ENCODE results near the gene DLG2.
"Not testable (repeated sequence)": the region's sequence is repeated elsewhere in the genome, so short reads cannot be mapped to it uniquely, and the experiment has no call there.

Gene DLG2

DNA sequence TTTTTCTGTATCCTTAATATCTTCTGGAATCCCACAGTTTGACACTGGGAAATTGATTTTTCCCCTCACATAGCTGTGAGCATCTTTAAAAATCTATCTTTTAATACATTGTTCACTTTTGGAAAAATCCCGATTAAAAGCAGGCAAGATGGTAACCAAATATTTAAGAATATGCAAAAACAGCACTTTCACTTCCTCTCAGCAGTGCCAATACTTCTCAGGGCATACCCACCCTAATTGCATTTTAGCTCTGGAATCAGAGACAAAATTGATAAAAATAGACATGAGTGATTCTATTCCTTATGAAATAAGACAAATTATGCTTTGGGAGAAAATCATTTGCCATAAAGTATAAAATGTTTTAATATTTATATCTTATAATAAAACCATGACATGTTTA, 2172.5 kb downstream of the DLG2 start:
- DNase-seq = no peak

DNA sequence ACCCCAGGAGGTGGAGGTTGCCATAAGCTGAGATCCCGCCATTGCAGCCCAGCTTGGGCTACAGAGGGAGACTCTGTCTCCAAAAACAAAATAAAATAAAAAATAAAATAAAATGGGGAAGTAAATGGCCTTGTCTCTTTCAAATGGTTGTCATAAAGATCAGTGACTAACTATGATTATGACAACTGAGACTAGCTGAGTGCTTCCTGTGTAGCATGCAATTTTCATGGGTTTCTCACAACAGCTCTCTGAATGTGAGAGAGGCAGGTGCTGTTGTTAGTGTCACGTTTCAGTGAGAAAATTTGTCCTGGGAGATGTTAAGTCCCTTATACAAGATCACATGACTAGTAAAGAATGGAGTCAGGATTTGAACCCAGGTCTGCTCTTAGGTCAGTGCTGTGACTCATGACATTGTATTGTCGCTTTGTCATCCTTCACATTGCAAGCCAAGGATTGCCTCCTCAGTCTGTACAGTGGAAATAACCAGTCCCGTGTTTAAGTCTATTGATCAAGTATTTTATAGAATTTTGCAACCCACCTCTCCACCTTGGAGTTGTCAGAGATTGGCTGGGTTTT, 2177.7 kb downstream of the DLG2 start:
- DNase-seq = no peak

DNA sequence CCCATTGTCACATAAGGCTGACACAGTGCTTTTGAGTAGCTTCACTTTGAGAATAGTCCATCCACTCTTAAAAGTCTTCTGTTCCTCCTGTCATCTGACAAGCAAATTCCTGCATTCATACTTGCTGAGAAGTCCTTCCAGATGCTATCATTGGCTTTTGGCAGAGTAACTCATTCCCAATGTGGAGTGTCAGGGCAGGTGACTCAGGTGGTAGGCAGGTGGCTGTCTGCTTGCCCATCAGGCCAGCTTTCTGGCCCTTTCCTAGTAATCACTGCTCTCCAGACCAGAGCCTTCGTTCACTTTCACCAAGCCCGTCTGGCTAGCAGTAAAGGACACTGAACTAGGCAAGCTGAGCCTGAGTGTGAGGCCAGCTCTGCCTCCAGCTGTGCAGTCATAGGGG, 2178.5 kb downstream of the DLG2 start:
- no peak for DNase-seq

DNA sequence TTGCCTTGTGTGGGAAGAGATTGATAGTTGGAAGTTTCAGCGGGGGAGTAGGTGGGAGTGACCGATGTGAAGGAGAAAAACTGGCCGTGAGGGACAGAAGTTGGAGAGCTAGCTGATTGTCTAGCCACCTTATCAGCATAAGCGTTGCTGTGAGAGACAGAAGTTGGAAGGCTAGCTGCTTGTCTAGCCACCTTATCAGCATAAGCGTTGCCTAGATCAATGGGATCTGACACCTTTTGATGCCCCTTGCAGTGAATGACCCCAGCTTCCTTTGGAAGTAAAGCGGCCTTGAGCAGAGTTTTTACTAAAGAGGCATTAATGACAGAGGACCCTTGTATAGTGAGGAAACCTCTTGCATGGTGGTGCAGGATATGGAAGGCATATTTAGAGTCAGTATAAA, 2183.3 kb downstream of the DLG2 start:
- DNase-seq = not testable (repeated sequence)

DNA sequence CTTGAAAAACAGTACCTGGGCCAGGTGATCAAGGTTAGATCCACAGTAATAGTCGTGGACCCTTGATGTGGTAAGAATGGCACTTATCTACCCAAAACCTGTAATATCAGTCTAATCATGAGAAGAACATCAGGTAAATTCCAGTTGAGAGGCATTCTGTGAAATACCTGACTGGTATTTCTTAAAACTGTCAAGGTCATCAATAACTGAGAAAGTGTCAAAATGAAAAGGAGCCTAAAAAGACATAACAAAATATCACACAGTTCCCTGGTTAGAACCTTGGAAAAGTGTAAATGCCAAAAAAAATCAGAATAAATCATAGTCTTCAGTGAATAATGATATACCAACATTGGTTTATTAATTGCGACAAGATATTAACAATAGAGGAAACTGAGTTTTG, 2185.5 kb downstream of the DLG2 start:
- DNase-seq = no peak

DNA sequence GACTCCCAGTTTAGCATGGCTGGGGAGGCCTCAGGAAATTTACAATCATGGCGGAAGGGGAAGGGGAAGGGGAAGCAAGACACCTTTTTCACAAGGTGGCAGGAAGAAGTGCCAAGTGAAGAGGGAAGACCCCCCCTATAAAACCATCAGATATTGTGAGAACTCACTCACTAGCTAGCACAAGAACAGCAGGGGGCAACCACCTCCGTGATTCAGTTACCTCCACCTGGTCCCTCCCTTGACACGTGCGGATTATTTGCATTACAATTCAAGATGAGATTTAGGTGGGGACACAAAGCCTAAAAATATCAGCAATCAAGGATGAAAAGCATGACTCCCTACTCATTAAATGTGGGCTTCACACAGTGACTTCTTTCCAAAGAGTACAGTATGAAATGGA, 2186.0 kb downstream of the DLG2 start:
- DNase-seq = no peak

DNA sequence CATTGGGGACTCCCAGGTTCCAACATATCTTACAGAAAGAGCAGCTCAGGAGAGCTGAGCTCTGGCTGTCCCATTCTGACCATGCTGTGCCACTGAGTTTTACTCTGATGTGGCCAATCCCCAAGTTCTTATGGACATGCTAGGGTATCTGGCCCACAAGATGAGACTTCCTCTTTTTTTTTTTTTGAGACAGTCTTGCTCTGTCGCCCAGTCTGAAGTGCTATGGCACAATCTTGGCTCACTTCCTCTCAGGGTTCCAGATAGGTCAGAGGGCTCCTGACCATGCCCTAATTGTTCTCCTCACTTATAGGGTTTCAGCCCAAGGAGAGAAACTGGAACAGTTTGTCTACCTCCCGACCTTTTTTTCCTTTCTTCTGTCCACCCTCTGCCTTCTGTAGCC, 2188.7 kb downstream of the DLG2 start:
- no peak for DNase-seq

DNA sequence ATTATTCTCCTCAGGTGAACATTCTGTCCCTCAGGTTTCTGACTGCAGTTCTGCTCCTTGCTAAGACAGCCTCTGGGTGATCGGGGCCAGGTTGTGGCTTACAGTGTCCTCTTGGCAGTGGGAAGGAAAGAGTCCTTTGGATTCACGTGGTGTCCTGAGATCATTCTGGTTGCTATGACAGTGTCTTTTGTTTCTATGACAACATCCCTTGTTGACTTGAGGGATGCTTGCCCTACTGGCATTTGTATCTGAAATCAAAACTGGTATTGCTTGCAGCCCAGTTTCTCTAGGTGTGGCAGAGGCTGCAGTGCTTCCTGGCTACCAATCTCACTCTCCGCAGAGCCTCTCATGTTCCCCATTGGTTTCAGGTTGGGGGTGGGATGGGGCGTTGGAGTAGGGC, 2189.2 kb downstream of the DLG2 start:
- DNase-seq = no peak

DNA sequence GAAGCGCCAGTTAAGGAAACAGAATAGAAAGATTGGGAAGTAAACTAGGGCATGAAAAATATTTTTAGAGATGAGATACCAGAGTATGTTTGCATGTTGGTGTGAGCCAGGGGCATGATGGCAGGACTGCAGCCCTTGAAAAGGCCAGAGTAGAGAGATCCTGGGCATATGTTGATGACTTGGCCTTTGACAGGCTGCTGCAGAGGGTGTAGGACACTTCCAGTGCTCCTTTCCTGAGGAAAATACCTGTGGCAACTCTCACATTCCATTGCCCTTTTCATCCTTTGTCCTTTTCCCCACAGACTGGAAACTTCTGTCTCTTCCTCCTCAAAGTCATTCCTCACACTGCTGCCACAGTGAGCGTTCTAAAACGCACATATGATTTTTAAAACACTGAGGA, 2190.3 kb downstream of the DLG2 start:
- DNase-seq = no peak

DNA sequence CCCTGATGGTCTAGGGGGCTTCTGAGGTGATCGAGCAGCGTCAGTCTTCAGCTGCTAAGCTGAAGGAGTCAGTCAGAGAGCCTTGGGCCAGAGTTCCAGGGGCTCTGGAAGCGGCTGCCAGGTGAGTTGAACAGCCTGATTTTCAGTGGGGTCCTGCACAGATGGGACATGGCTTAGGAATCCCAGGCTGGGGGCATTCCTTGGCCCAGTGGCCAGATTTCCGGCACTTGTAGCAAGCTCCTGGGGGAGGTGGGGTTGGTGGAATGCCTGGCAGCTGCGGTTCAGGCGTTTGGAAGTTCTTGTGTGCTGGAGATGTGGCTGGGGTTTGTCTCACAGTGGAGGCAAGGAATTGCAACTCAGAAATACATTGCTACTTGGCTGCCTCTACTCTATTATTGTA, 2192.3 kb downstream of the DLG2 start:
- not testable (repeated sequence) for DNase-seq

DNA sequence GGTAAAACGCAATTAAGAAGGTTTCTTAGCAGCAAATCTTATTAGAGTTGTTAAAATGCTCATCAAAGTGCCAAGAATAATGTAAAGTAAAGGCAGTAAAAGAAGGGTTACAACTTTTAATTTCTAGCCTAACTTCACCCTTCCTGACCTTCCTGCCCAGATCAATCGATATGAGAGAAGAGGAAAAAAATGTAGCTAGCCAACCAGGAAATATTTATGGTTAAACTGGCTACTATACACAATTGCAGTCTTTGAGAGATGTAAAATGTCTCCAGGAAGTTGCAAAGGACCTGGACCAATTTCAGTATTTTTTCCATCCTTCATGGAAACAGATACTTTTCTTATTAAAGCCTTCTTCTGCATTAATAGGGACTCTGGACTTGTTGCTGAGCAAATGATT, 2199.2 kb downstream of the DLG2 start:
- DNase-seq = no peak

DNA sequence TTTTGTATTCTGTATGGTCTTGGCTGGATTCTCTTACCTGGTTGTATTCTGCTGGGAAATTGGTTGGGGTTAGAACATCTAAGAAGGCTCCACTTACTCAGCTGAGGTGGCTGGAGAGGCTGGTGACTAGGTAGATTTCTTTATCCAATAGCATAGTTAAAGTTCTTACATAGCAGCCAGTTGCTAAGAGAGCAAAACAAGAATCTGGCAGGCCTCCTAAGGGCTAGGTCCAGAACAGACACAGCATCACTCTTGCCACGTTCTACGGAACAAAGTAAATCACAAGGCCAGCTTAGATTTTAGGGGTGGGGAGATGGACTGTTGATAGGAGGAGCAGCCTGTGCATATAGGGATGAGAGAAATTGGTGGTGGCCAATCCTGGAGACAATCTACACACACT, 2199.6 kb downstream of the DLG2 start:
- DNase-seq = no peak

DNA sequence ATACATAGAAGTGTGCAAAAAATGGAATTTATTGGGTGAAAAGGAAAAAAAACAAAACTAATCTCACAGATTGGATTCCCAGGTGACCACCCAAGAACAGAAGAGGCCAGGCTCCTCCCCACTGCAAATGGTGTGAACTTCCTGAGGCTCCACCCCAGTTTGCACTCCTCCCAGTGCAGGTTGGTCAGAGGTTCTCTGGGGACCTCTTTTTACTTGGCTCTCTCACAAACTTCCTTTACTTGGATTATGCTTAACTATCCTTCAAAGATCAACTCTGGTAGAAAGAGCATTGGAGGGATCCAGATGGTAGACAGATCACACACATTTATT, 2202.0 kb downstream of the DLG2 start:
- DNase-seq = no peak

DNA sequence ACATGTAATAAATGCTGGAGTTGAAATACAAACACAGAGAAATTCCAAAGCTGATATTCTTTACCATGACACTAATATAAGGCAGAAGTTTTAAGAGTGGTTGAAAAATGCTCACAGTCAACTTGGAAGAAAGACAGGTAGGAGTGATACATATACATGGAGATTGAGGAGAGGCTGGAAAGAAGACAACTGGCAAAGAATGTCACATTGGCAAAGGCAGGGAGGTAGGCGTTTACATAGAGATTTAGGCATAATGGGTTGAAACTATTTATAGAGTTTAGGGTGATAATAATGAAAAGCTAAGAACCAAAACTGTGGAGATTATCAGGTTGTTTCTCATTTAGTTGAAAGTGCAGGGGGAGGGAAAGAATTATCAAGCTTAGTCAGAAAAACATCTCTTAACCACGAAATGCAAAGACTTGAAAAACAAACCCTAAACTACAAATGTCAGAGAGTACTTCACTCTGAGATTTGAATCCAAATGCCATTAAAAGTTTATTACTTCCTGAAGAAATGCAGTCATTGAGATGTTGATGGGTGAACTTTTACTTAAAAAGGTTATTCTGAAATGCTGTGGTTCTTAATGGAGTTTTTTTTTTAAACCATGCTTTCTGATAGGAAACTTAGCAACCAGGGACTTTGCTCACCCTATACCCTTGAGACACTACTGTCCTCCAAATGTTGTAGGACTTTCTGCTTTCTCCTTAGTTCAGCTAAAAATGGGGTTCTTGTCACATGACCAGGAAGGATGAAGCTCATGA, 2202.6 kb downstream of the DLG2 start:
- DNase-seq = no peak

DNA sequence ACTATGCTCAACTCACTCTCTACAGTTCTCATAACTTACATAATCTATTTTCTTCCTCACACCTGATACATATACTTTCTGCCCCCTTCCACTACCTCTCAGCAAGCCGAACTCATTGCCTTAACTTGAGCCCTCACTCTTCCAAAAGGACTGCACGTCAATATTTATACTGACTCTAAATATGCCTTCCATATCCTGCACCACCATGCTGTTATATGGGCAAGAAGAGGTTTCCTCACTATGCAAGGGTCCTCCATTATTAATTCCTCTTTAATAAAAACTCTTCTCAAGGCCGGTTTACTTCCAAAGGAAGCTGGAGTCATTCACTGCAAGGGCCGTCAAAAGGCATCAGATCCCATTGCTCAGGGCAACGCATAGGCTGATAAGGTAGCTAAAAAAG, 2204.5 kb downstream of the DLG2 start:
- DNase-seq = not testable (repeated sequence)

DNA sequence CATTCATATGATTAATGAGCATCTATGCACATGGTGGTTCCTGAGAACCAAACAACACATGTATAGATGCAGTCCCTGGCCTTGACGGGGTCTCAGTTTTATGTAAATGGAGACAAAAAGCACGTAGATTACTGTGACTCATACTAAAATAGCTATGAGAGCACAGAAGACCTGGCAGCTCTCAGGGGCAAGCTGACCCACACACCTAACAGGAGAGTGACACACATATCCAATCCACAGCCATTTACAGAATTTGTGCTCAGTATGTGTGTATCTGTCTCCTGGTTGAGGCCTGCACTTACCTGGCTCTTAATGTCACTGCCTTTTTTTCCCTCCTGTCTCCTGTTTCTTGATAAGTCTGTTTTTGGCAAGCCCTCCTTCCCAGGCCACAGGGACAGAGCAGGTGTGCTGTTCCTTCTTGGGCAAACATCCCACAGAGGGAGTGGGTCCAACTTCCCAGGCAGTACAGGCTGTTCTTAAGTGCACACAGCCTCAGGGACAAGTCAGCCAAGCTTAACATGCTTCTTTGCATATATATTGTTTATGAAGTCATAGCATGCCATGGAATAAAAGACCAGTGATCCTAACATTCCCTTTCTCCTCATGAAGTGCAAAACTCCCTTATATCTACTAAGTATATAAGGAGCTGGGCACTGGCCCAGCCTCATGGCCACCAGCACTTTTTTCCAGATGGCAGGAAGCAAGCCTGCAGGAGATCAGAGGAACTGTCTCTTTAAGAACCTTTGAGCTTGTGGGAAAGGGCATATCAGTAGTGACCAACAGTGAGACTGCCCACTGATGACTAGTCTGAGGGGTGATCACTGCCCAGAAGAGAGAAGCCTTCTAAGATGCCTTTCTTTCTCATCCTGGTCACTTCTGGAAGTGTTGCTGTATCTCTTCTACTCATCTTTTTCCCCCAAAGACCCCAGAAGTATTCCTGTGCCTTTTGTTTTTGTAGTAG, 2216.3 kb downstream of the DLG2 start:
- DNase-seq = no peak

DNA sequence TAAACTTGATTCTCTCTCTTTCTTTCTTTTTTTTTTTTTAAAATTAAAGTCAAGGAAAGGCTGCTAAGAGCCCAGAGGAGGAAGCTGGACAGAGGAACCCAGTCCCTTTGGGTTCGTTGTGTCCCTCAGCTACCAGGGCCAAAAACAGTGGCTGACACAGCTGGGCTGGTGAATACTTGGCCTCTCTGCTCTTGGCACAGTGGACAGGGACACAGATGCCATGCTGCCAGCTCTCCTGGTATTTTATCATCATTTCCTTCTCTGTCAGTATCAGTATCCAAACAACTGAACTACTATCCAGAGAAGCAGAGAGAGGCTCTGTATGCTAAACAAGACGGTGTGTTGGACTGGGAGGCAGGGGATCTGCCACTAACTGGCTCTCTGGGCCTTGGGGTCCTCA, 2217.3 kb downstream of the DLG2 start:
- no peak for DNase-seq

DNA sequence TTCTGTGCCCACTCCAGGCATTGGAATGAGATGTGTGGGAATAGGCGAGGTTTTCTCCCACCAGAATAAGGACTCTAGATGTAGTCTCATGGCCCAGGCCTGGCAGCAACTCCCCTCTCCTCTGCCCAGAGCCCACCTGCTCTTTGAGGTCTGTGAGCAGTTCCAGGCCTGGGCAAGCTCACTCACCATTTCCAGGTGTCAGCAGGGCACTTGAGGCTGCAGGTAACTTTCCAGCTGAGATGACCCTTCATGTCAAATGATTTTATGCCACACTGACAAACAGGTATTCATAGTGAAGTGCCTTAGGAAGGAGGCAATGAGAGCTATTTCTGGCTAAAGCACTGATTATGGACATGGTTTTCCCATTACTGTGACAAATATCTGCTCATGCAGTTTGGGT, 2217.7 kb downstream of the DLG2 start:
- no peak for DNase-seq

DNA sequence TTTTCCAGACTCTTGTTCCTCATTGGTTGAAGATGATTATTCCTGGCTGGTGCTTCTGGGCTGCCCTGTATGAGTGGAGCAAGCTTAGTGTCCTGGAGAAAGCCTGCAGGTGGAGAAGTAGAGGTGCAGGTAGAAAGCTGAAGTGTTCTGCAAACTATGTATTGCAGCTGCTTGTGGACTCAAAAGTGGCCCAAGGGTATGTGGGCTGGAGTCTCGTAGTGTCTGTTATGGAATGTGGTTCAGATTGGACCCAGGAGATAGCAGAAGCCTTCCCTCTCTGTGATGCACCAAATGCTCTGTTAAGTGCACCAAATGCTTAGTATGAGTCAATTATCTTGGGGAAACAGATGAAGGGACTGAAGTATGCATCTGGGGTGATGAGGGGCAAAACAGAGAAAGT, 2218.2 kb downstream of the DLG2 start:
- no peak for DNase-seq

All from NK-92 treated with Interleukin-12 subunit alpha and Interleukin-12 subunit beta, amount 100 ng/mL, for 24 hours (cell line).